ENCODE data around the gene STYK1. TPM values are rescaled to one million over a fixed set of nuclear protein-coding genes. Genes with fewer than 3 reads are reported as not detected.
A peak's percentile ranks its signal among the peaks of the same experiment; 100 is the strongest.

STYK1 gene
- total and polyA plus RNA-seq, 4 donors, result 0.67 to 1.3 (median 0.89) TPM

DNA sequence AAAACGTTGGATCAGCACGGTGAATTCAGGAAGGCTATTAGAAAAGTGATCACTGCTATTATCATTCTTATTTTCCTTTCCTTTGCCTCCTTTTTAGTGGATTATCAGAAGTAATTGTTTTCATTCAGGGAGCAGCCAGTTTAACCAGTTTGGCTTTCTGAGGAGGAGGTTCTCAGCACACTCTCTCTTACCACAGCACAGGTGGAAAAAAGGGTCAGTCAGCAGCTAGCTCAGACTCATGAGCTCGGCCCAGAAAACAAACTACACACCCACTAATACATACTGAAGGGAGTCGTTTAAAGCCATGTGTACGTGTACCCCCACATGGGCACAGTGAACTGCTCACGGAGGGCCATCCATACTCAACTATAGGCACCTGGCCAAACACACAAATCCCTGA is 37.2 kb downstream of the STYK1 start:
- ATAC-seq (ENCODE audit: insufficient read depth, low FRiP score) (no peak), DNase-seq (peak in 2 of 3 donors; percentile 4 to 41)
- H3K27ac ChIP-seq (ENCODE audit: low read depth in 1 of 2, low read length in 1 of 2), result no peak overlapping the region
- no peaks in the 10 kb centered on the region for H3K4me1 ChIP-seq (ENCODE audit: control insufficient read depth in 5 of 5, insufficient read depth in 5 of 5, low read length in 5 of 5)
- no peak overlapping the region for H3K4me3 ChIP-seq
- TF ChIP-seq, protein P1, sequence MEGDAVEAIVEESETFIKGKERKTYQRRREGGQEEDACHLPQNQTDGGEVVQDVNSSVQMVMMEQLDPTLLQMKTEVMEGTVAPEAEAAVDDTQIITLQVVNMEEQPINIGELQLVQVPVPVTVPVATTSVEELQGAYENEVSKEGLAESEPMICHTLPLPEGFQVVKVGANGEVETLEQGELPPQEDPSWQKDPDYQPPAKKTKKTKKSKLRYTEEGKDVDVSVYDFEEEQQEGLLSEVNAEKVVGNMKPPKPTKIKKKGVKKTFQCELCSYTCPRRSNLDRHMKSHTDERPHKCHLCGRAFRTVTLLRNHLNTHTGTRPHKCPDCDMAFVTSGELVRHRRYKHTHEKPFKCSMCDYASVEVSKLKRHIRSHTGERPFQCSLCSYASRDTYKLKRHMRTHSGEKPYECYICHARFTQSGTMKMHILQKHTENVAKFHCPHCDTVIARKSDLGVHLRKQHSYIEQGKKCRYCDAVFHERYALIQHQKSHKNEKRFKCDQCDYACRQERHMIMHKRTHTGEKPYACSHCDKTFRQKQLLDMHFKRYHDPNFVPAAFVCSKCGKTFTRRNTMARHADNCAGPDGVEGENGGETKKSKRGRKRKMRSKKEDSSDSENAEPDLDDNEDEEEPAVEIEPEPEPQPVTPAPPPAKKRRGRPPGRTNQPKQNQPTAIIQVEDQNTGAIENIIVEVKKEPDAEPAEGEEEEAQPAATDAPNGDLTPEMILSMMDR (IDR thresholded peaks at IDR 0.05; ENCODE audit: control extremely low read depth, extremely low read depth), result no peak
- 65 to 68% methylated on average over 6 of the region's 6 CpGs for WGBS, 2 donors
- H3K9me3 ChIP-seq (ENCODE audit: control insufficient read depth in 4 of 4, insufficient read depth in 3 of 4, low read length in 3 of 4), result no peaks in the 10 kb centered on the region
- no peaks in the 10 kb centered on the region for H3K36me3 ChIP-seq (ENCODE audit: control insufficient read depth in 4 of 4, insufficient read depth in 4 of 4, low read length in 4 of 4)
- no peak overlapping the region for H3K9ac ChIP-seq (ENCODE audit: insufficient read depth in 1 of 2, low read length in 2 of 2)
- no peaks in the 10 kb centered on the region for H3K27me3 ChIP-seq (ENCODE audit: control insufficient read depth in 3 of 3, insufficient read depth in 3 of 3, low read length in 2 of 3)

DNA sequence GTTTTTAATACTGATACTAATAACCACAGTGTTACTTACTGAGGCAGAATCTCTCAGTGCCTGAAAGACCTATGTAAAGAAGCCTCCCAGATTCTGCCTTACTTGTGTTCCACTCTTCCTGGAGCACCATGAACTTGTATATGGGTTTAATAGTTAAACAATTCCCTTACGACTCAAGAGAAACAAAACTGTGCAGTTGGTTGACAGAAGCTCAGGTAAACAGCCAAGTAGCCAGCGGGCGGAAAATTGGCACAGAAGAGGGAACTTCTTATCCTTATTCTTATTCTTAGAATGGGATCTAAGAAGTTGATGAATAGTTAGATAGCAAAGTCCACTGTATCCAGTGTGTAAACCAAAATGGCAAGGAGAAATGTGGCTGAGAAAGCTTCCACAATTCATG is 37.7 kb downstream of the STYK1 start:
- H3K4me1 ChIP-seq (ENCODE audit: control insufficient read depth in 5 of 5, insufficient read depth in 5 of 5, low read length in 5 of 5), result no peaks in the 10 kb centered on the region
- H3K4me3 ChIP-seq, result no peak overlapping the region
- WGBS, 2 donors, result 80 to 90% methylated on average over 3 of the region's 3 CpGs
- no peaks in the 10 kb centered on the region for H3K9me3 ChIP-seq (ENCODE audit: control insufficient read depth in 4 of 4, insufficient read depth in 3 of 4, low read length in 3 of 4)
- ATAC-seq (ENCODE audit: insufficient read depth, low FRiP score), result no peak
- no peak overlapping the region for H3K9ac ChIP-seq (ENCODE audit: insufficient read depth in 1 of 2, low read length in 2 of 2)
- no peak overlapping the region for H3K27ac ChIP-seq (ENCODE audit: low read depth in 1 of 2, low read length in 1 of 2)
- no peaks in the 10 kb centered on the region for H3K27me3 ChIP-seq (ENCODE audit: control insufficient read depth in 3 of 3, insufficient read depth in 3 of 3, low read length in 2 of 3)
- TF ChIP-seq, protein P1 (IDR thresholded peaks at IDR 0.05; ENCODE audit: control extremely low read depth, extremely low read depth), result no peak
- DNase-seq, result no peak
- H3K36me3 ChIP-seq (ENCODE audit: control insufficient read depth in 4 of 4, insufficient read depth in 4 of 4, low read length in 4 of 4), result no peaks in the 10 kb centered on the region

DNA sequence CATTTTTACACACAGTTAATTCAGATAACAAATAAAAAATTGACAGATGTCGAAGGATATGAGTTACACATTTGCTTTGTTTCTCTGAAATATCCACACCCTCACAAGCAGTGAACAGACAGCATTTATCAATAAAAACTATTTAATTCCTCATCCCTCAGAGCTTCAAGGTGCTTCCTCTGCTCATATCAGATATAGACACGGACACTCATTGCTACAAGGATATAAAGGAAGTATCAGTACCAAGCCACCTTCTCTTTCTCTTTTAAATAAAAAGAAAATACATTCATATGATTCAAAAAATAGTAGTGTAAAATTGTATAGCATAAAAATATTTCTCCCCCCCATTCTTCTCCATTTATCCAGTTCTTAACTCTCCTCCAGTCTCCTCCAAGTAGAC is 38.5 kb downstream of the STYK1 start:
- TF ChIP-seq, protein P1 (IDR thresholded peaks at IDR 0.05; ENCODE audit: control extremely low read depth, extremely low read depth), result no peak
- Histone ChIP-seq H3K27ac (ENCODE audit: low read depth in 1 of 2, low read length in 1 of 2) (no peak overlapping the region), H3K36me3 (ENCODE audit: control insufficient read depth in 4 of 4, insufficient read depth in 4 of 4, low read length in 4 of 4) (no peaks in the 10 kb centered on the region), H3K9ac (ENCODE audit: insufficient read depth in 1 of 2, low read length in 2 of 2) (no peak overlapping the region), H3K4me3 (no peak overlapping the region), H3K9me3 (ENCODE audit: control insufficient read depth in 4 of 4, insufficient read depth in 3 of 4, low read length in 3 of 4) (no peaks in the 10 kb centered on the region), H3K27me3 (ENCODE audit: control insufficient read depth in 3 of 3, insufficient read depth in 3 of 3, low read length in 2 of 3) (no peaks in the 10 kb centered on the region), H3K4me1 (ENCODE audit: control insufficient read depth in 5 of 5, insufficient read depth in 5 of 5, low read length in 5 of 5) (no peaks in the 10 kb centered on the region)
- DNase-seq, result no peak
- ATAC-seq (ENCODE audit: insufficient read depth, low FRiP score), result no peak
- WGBS, 2 donors, result 64 to 69% methylated on average over 2 of the region's 2 CpGs

DNA sequence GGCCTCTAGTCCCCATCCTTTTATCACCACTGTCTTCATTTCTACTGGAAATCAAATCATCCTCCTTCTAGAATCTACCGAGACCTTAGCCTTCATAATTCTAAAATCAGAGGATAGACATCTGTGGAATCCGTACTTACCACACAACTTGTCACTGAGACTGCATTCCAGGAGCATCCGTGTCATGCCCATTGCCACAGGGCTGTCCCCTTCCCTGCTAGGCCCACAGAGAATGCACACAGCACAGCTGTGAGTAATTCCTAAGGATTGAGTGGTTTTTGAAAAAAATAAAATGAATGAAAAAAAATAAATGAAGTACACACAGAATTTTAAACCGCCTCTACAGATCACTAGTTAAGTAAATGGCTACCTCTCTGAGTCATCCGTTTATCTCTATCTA is 39.4 kb downstream of the STYK1 start:
- no peaks in the 10 kb centered on the region for H3K27me3 ChIP-seq (ENCODE audit: control insufficient read depth in 3 of 3, insufficient read depth in 3 of 3, low read length in 2 of 3)
- no peaks in the 10 kb centered on the region for H3K36me3 ChIP-seq (ENCODE audit: control insufficient read depth in 4 of 4, insufficient read depth in 4 of 4, low read length in 4 of 4)
- no peak overlapping the region for H3K4me3 ChIP-seq
- TF ChIP-seq, protein P1 (IDR thresholded peaks at IDR 0.05; ENCODE audit: control extremely low read depth, extremely low read depth), result no peak
- no peak for ATAC-seq (ENCODE audit: insufficient read depth, low FRiP score)
- H3K27ac ChIP-seq (ENCODE audit: low read depth in 1 of 2, low read length in 1 of 2), result no peak overlapping the region
- H3K9ac ChIP-seq (ENCODE audit: insufficient read depth in 1 of 2, low read length in 2 of 2), result no peak overlapping the region
- H3K4me1 ChIP-seq (ENCODE audit: control insufficient read depth in 5 of 5, insufficient read depth in 5 of 5, low read length in 5 of 5), result no peaks in the 10 kb centered on the region
- 91 to 92% methylated on average over 5 of the region's 5 CpGs for whole genome bisulfite sequencing, 2 donors
- DNase-seq, result no peak
- no peaks in the 10 kb centered on the region for H3K9me3 ChIP-seq (ENCODE audit: control insufficient read depth in 4 of 4, insufficient read depth in 3 of 4, low read length in 3 of 4)
